Parathyroid adenoma (tissue), 2 donors: ENCODE data around the gene MED9.
"Not testable (repeated sequence)": the region's sequence is repeated elsewhere in the genome, so short reads cannot be mapped to it uniquely, and the experiment has no call there.

Experiments used
- H2AFZ ChIP-seq: fragments of 300-600 bp; sonication (generic); one replicate; pipeline ENCODE4 v1.7.0; 2017; ENCODE audit warnings: antibody characterized with exemption, mild to moderate bottlenecking
- H3K27ac ChIP-seq: fragments of 300-600 bp; sonication (generic); one replicate; pipeline ENCODE4 v1.7.0; 2017
- H3K27me3 ChIP-seq: fragments of 300-600 bp; sonication (generic); one replicate; pipeline ENCODE4 v1.7.0; 2017; ENCODE audit warnings: low read length; ENCODE audit not compliant: control insufficient read depth, insufficient read depth
- H3K36me3 ChIP-seq: fragments of 300-600 bp; sonication (generic); one replicate; pipeline ENCODE4 v1.7.0; 2017; ENCODE audit warnings: low read length; ENCODE audit not compliant: control insufficient read depth, insufficient read depth
- H3K4me1 ChIP-seq: fragments of 300-600 bp; sonication (generic); one replicate; pipeline ENCODE4 v1.7.0; 2017; ENCODE audit warnings: control low read depth
- H3K4me2 ChIP-seq: fragments of 300-600 bp; sonication (generic); one replicate; pipeline ENCODE4 v1.7.0; 2017; ENCODE audit warnings: low read length
- H3K4me3 ChIP-seq: fragments of 300-600 bp; sonication (generic); one replicate; pipeline ENCODE4 v1.7.0; 2017; ENCODE audit warnings: low read depth, low read length
- H3K79me2 ChIP-seq: fragments of 300-600 bp; sonication (generic); one replicate; pipeline ENCODE4 v1.7.0; 2017; ENCODE audit warnings: control low read depth
- H3K9ac ChIP-seq: fragments of 300-600 bp; sonication (generic); one replicate; pipeline ENCODE4 v1.7.0; 2017; ENCODE audit warnings: mild to moderate bottlenecking
- H3K9me3 ChIP-seq: fragments of 300-600 bp; sonication (generic); one replicate; pipeline ENCODE4 v1.7.0; 2017; ENCODE audit warnings: low read length; ENCODE audit not compliant: control insufficient read depth
- CTCF ChIP-seq: fragments of 300-600 bp; sonication (generic); IDR thresholded peaks from one replicate; pipeline ENCODE4 v1.7.0; 2017; ENCODE audit warnings: antibody characterized with exemption, mild to moderate bottlenecking
- donor health status: primary hyperparathyroidism.

Gene MED9

GRCh38 chr17:17484451-17484899 lies 7.7 kb downstream of the MED9 start:
- peaks cover 3% of the 10 kb centered on the region for H3K4me1 ChIP-seq
- H3K27me3 ChIP-seq = no peaks in the 10 kb centered on the region
- no peak overlapping the region for H3K4me3 ChIP-seq
- no peaks in the 10 kb centered on the region for H3K36me3 ChIP-seq
- no peak overlapping the region for H3K4me2 ChIP-seq
- H3K9me3 ChIP-seq = no peaks in the 10 kb centered on the region
- peaks cover 31% of the 10 kb centered on the region for H3K79me2 ChIP-seq
- TF ChIP-seq CTCF = no peak
- no peak overlapping the region for H2AFZ ChIP-seq
- no peak overlapping the region for H3K27ac ChIP-seq
- no peak overlapping the region for H3K9ac ChIP-seq

- no peak for TF ChIP-seq CTCF
These were observed 8.6 kb downstream of the MED9 start for GRCh38 chr17:17485420-17485819.

GRCh38 chr17:17486416-17486815 lies 9.6 kb downstream of the MED9 start:
- H3K27me3 ChIP-seq, H3K9me3 ChIP-seq, H3K27ac ChIP-seq, H3K4me3 ChIP-seq, H2AFZ ChIP-seq, H3K4me1 ChIP-seq, H3K9ac ChIP-seq, H3K4me2 ChIP-seq, H3K36me3 ChIP-seq: not testable (repeated sequence)
- peaks cover 18% of the 10 kb centered on the region for H3K79me2 ChIP-seq

More at GRCh38 chr17:17485420-17485819, 8.6 kb downstream of the MED9 start:
- no peak overlapping the region for H2AFZ ChIP-seq
- no peak overlapping the region for H3K4me2 ChIP-seq
- H3K79me2 ChIP-seq = peaks cover 25% of the 10 kb centered on the region
- H3K4me3 ChIP-seq = no peak overlapping the region
- no peak overlapping the region for H3K9ac ChIP-seq
- no peaks in the 10 kb centered on the region for H3K9me3 ChIP-seq
- no peak overlapping the region for H3K27ac ChIP-seq
- no peaks in the 10 kb centered on the region for H3K27me3 ChIP-seq
- H3K4me1 ChIP-seq = peaks cover 3% of the 10 kb centered on the region
- H3K36me3 ChIP-seq = no peaks in the 10 kb centered on the region

- H3K4me3 ChIP-seq = no peak overlapping the region
- H3K79me2 ChIP-seq = peaks cover 7% of the 10 kb centered on the region
- no peak overlapping the region for H3K9ac ChIP-seq
- H3K36me3 ChIP-seq = no peaks in the 10 kb centered on the region
- no peaks in the 10 kb centered on the region for H3K4me1 ChIP-seq
- H3K9me3 ChIP-seq = no peaks in the 10 kb centered on the region
- H3K27ac ChIP-seq = no peak overlapping the region
- H2AFZ ChIP-seq = no peak overlapping the region
- H3K27me3 ChIP-seq = no peaks in the 10 kb centered on the region
- no peak overlapping the region for H3K4me2 ChIP-seq
- TF ChIP-seq CTCF = no peak
These were observed 11.2 kb downstream of the MED9 start for GRCh38 chr17:17487998-17488397.

- H3K4me1 ChIP-seq = peaks cover 9% of the 10 kb centered on the region
- no peaks in the 10 kb centered on the region for H3K79me2 ChIP-seq
- no peak for TF ChIP-seq CTCF
- no peak overlapping the region for H3K27ac ChIP-seq
- no peak overlapping the region for H3K4me2 ChIP-seq
- H3K9me3 ChIP-seq = no peaks in the 10 kb centered on the region
- H3K9ac ChIP-seq = no peak overlapping the region
- no peak overlapping the region for H3K4me3 ChIP-seq
- no peaks in the 10 kb centered on the region for H3K36me3 ChIP-seq
- no peaks in the 10 kb centered on the region for H3K27me3 ChIP-seq
- no peak overlapping the region for H2AFZ ChIP-seq
These were observed 14.3 kb downstream of the MED9 start for GRCh38 chr17:17491031-17491471.
